Head of caudate nucleus (tissue), 42 donors: ENCODE data around the gene NPEPL1.
A peak's percentile ranks its signal among the peaks of the same experiment; 100 is the strongest.

Source experiments
- DNase-seq, 42 donors: peaks; one replicate each; pipeline versions ENCODE4 v3.0.0 to v3.0.0-alpha.2; 2020 to 2021; ENCODE audit warnings: mixed read lengths in 7 of 42
- intact Hi-C: fragments of 100-400 bp; cut with DNase I; formaldehyde crosslinking; loops from one replicate; pipeline ENCODE4 v1.15.0; 2022

NPEPL1 gene

GRCh38 chr20:58692579-58693225 is at the start of gene NPEPL1:
NPEPL1 (plus strand) TSS chr20:58692800; CDS start chr20:58692901, 101 bp downstream.
- DNase-seq: peak in 35 of 42 donors; percentile 27 to 80 (median 59)
- intact Hi-C loops: loop anchor here (5.0 kb wide), 1 partner anchor 40 kb away; the partner anchor contains the start of gene STX16

GRCh38 chr20:58642896-58643295 is 49.7 kb upstream of the NPEPL1 start:
- intact Hi-C loops: loop anchor here (10.0 kb wide), 1 partner anchor 248 kb away; no protein-coding TSS in a partner anchor
- DNase-seq: peak in 5 of 42 donors; percentile 2 to 23 (median 4)

GRCh38 chr20:58645412-58645968 is 47.1 kb upstream of the NPEPL1 start:
- DNase-seq: peak in 3 of 42 donors; percentile 3 to 11 (median 6)
- intact Hi-C loops: loop anchor here (10.0 kb wide), 1 partner anchor 251 kb away; no protein-coding TSS in a partner anchor

GRCh38 chr20:58646257-58646656 is 46.3 kb upstream of the NPEPL1 start:
- peak in 4 of 42 donors; percentile 2 to 12 (median 6) for DNase-seq

GRCh38 chr20:58646703-58647102 is 45.9 kb upstream of the NPEPL1 start:
- DNase-seq: peak in 4 of 42 donors; percentile 5 to 27 (median 20)
- intact Hi-C loops: loop anchor here (10.0 kb wide), 1 partner anchor 252 kb away; no protein-coding TSS in a partner anchor

More at GRCh38 chr20:58646257-58646656, 46.3 kb upstream of the NPEPL1 start:
- intact Hi-C loops: loop anchor here (10.0 kb wide), 1 partner anchor 251 kb away; no protein-coding TSS in a partner anchor

GRCh38 chr20:58647162-58647795 is 45.3 kb upstream of the NPEPL1 start:
- intact Hi-C loops: loop anchor here (10.0 kb wide), 1 partner anchor 252 kb away; no protein-coding TSS in a partner anchor

GRCh38 chr20:58647796-58648501 is 44.7 kb upstream of the NPEPL1 start:
- intact Hi-C loops: loop anchor here (10.0 kb wide), 1 partner anchor 253 kb away; no protein-coding TSS in a partner anchor
- peak in 9 of 42 donors; percentile 9 to 46 (median 23) for DNase-seq

More at GRCh38 chr20:58647162-58647795, 45.3 kb upstream of the NPEPL1 start:
- DNase-seq: peak in 3 of 42 donors; percentile 1 to 34 (median 9)

- intact Hi-C loops: loop anchor here (10.0 kb wide), 1 partner anchor 254 kb away; no protein-coding TSS in a partner anchor
- DNase-seq: peak in 4 of 42 donors; percentile 1 to 22 (median 10)
Measured at GRCh38 chr20:58648502-58648825, 44.1 kb upstream of the NPEPL1 start.

- intact Hi-C loops: loop anchor here (5.0 to 10.0 kb wide), 2 partner anchors 43 to 255 kb away; partner anchors contain the start of gene NPEPL1
Measured at GRCh38 chr20:58649288-58650180, 43.1 kb upstream of the NPEPL1 start.

GRCh38 chr20:58650181-58650775 is 42.3 kb upstream of the NPEPL1 start:
- peak in 25 of 42 donors; percentile 21 to 75 (median 38) for DNase-seq
- intact Hi-C loops: loop anchor here (5.0 kb wide), 1 partner anchor 42 kb away; the partner anchor contains the start of gene NPEPL1

More at GRCh38 chr20:58649288-58650180, 43.1 kb upstream of the NPEPL1 start:
- peak in 19 of 42 donors; percentile 9 to 58 (median 29) for DNase-seq

GRCh38 chr20:58650776-58651558 is 41.6 kb upstream of the NPEPL1 start, which contains the start of gene STX16:
STX16 (plus strand) TSS chr20:58651283; CDS start chr20:58652007, 724 bp downstream.
- intact Hi-C loops: loop anchor here (5.0 kb wide), 1 partner anchor 41 kb away; the partner anchor contains the start of gene NPEPL1
- peak; percentile 71 to 96 (median 90) for DNase-seq

- peak in 32 of 42 donors; percentile 25 to 78 (median 55) for DNase-seq
- intact Hi-C loops: loop anchor here (5.0 kb wide), 1 partner anchor 41 kb away; the partner anchor contains the start of gene NPEPL1
Measured at GRCh38 chr20:58651559-58651945, 41.0 kb upstream of the NPEPL1 start.

- peak in 26 of 42 donors; percentile 10 to 58 (median 38) for DNase-seq
- intact Hi-C loops: loop anchor here (5.0 kb wide), 1 partner anchor 40 kb away; the partner anchor contains the start of gene NPEPL1
Measured at GRCh38 chr20:58651946-58652605, 40.5 kb upstream of the NPEPL1 start.

GRCh38 chr20:58652606-58653294 is 39.9 kb upstream of the NPEPL1 start:
- peak in 1 of 42 donors; percentile 31 for DNase-seq
- intact Hi-C loops: loop anchor here (5.0 kb wide), 1 partner anchor 40 kb away; the partner anchor contains the start of gene NPEPL1

- intact Hi-C loops: loop anchor here (5.0 kb wide), 1 partner anchor 38 kb away; the partner anchor contains the start of gene NPEPL1
- DNase-seq: no peak
Measured at GRCh38 chr20:58654337-58654736, 38.3 kb upstream of the NPEPL1 start.
